HEK293T (cell line): ENCODE data around the gene PCGF2.

ENCODE experiments used
- ARNT ChIP-seq: fragments of 450-650 bp; IDR thresholded peaks from 2 replicates; pipeline ENCODE4 v1.6.1; 2017; ENCODE audit warnings: mild to moderate bottlenecking
- BHLHE40 ChIP-seq: fragments of 450-650 bp; IDR thresholded peaks from 2 replicates; pipeline ENCODE4 v1.6.1; 2016; ENCODE audit warnings: mild to moderate bottlenecking, moderate library complexity, borderline replicate concordance
- ELF4 ChIP-seq: fragments of 450-650 bp; IDR thresholded peaks from 2 replicates; pipeline ENCODE4 v1.6.1; 2017; ENCODE audit warnings: antibody characterized with exemption
- FOXK2 ChIP-seq: fragments of 450-650 bp; IDR thresholded peaks from 2 replicates; pipeline ENCODE4 v1.6.1; 2016; ENCODE audit warnings: mild to moderate bottlenecking
- FOXM1 ChIP-seq: fragments of 450-650 bp; IDR thresholded peaks from 2 replicates; pipeline ENCODE4 v1.6.1; 2017; ENCODE audit warnings: mild to moderate bottlenecking, borderline replicate concordance
- HDGF ChIP-seq: fragments of 450-650 bp; IDR thresholded peaks from 2 replicates; pipeline ENCODE4 v1.6.1; 2017; ENCODE audit warnings: antibody characterized with exemption, borderline replicate concordance
- NFRKB ChIP-seq: fragments of 450-650 bp; IDR thresholded peaks from 2 replicates; pipeline ENCODE4 v1.6.1; 2016; ENCODE audit warnings: mild to moderate bottlenecking, moderate library complexity
- SP1 ChIP-seq: fragments of 450-650 bp; IDR thresholded peaks from 2 replicates; pipeline ENCODE4 v1.6.1; 2017
- SUZ12 ChIP-seq: fragments of 450-650 bp; IDR thresholded peaks from 2 replicates; pipeline ENCODE4 v1.6.1; 2016; ENCODE audit warnings: mild to moderate bottlenecking
- TARDBP ChIP-seq: fragments of 450-650 bp; IDR thresholded peaks from 2 replicates; pipeline ENCODE4 v1.6.1; 2016

DNA sequence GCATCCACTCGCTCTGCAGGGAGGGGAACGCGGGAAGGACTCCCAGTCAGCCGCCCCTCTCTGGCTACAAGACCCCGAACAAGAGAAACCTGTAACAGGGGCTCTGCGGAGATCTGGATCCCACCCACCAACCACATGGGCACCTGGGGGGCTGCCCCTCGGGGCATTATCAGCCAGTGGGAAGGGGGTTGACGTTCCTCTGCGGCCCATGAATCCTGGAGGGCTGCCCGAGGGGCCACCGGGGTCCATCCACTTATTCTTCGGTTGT, 1.8 kb upstream of the PCGF2 start:
- TF ChIP-seq SUZ12 (no peak), NFRKB (no peak), ELF4 (no peak), ARNT (no peak), SP1 (no peak), BHLHE40 (no peak), FOXM1 (no peak), FOXK2 (no peak), TARDBP (no peak), HDGF (no peak)
